ENCODE data around the gene PCDH9.

Gene PCDH9

DNA sequence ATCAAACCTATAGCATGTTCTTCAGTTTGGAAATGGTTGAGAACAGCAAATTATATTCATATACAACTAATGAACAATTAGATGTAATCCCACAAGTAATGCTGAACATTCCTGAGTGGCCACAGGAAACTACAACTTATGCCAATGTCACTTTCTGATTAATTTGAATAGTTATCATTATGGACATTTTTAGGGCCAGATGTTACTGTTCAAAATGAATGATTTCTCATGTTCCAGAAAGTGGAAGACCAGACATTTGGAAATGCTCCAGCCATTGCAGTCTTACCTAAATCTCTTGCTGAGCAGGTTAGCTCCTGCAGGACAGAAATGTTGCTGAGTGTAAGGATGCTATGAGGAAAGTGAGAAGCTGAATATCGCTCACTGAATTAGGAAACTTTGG, 819.8 kb downstream of the PCDH9 start:
- no peaks in the 10 kb centered on the region for H3K27me3 ChIP-seq (ENCODE audit: control insufficient read depth, insufficient read depth, low read length)
- no peaks in the 10 kb centered on the region for H3K36me3 ChIP-seq (ENCODE audit: control insufficient read depth, insufficient read depth, low read length)
- H3K27ac ChIP-seq (ENCODE audit: low read depth, low read length) = no peak overlapping the region
- peaks cover 3% of the 10 kb centered on the region for H3K4me1 ChIP-seq (ENCODE audit: control insufficient read depth, insufficient read depth, low read length)
- no peak overlapping the region for H3K4me3 ChIP-seq (ENCODE audit: low read length)
- H3K9ac ChIP-seq (ENCODE audit: low read length) = no peak overlapping the region

DNA sequence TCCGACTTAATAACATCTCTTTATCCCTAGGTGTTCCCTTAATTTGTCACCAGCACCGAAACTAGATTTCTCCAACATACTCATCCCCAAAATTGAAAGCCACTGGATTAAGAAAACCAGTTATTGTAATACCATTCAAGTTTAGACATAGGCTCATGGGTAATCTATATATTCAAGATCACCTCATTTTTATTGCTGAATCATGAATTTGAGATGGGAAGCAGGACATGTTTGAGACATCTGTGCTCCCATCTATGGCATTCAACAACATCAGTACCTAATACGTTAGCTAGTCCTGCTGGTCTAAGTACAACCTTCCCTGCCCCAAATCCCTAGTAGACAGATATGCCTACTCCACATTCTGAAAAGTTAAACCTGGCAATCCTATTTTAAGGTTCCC, 820.6 kb downstream of the PCDH9 start:
- Histone ChIP-seq H3K27ac (ENCODE audit: low read depth, low read length) (no peak overlapping the region), H3K27me3 (ENCODE audit: control insufficient read depth, insufficient read depth, low read length) (no peaks in the 10 kb centered on the region), H3K9ac (ENCODE audit: low read length) (no peak overlapping the region), H3K36me3 (ENCODE audit: control insufficient read depth, insufficient read depth, low read length) (no peaks in the 10 kb centered on the region), H3K4me1 (ENCODE audit: control insufficient read depth, insufficient read depth, low read length) (peaks cover 3% of the 10 kb centered on the region), H3K4me3 (ENCODE audit: low read length) (no peak overlapping the region)

DNA sequence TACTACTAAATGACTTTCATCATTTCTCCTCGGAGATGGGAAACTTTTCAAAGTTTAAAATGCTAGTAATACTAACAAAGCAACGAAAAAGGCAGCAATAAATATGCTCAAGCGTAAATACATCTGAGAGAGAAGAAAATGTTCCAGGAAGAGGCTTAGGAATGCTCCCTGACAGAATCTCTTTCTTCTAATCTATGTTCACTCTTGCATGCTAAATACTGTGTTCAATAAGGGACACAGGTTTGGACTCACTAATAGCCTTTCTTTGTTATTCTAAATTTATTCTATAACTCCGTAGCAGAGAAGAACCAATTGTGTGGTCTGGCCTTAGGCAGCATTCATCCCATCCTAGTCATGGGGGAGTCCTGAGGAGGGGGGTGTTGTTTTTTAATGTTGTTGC, 823.0 kb downstream of the PCDH9 start:
- Histone ChIP-seq H3K9ac (ENCODE audit: low read length) (no peak overlapping the region), H3K4me1 (ENCODE audit: control insufficient read depth, insufficient read depth, low read length) (peaks cover 3% of the 10 kb centered on the region), H3K27ac (ENCODE audit: low read depth, low read length) (no peak overlapping the region), H3K27me3 (ENCODE audit: control insufficient read depth, insufficient read depth, low read length) (no peaks in the 10 kb centered on the region), H3K4me3 (ENCODE audit: low read length) (no peak overlapping the region), H3K36me3 (ENCODE audit: control insufficient read depth, insufficient read depth, low read length) (no peaks in the 10 kb centered on the region)

GRCh38 chr13:66405908-66406802, 824.0 kb downstream of the PCDH9 start:
- Histone ChIP-seq H3K27ac (ENCODE audit: low read depth, low read length) (no peak overlapping the region), H3K4me1 (ENCODE audit: control insufficient read depth, insufficient read depth, low read length) (peaks cover 3% of the 10 kb centered on the region), H3K9ac (ENCODE audit: low read length) (no peak overlapping the region), H3K36me3 (ENCODE audit: control insufficient read depth, insufficient read depth, low read length) (no peaks in the 10 kb centered on the region), H3K4me3 (ENCODE audit: low read length) (no peak overlapping the region), H3K27me3 (ENCODE audit: control insufficient read depth, insufficient read depth, low read length) (no peaks in the 10 kb centered on the region)

DNA sequence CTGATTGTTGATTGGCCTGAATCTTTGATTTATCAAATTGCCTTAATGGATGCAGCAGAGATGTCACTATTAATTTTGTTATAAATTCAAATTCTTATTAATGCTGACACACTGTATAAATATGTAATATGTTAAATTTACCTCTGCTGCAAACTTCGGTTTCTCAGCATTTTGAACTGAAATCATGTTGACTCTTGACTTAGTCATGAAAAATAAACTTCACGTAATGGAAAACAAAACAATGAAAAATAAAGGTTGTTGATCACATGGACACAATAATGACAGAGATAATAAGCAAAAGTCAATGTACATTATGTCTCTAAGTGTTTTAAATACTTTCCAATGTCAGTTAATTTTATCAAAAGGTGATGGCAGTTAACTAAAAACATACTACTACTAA, 827.6 kb downstream of the PCDH9 start:
- H3K9ac ChIP-seq (ENCODE audit: low read length) = no peak overlapping the region
- H3K4me3 ChIP-seq (ENCODE audit: low read length) = no peak overlapping the region

GRCh38 chr13:66402066-66402465, 828.1 kb downstream of the PCDH9 start:
- Histone ChIP-seq H3K4me3 (ENCODE audit: low read length) (no peak overlapping the region), H3K9ac (ENCODE audit: low read length) (no peak overlapping the region), H3K4me1 (ENCODE audit: control insufficient read depth, insufficient read depth, low read length) (peaks cover 3% of the 10 kb centered on the region), H3K27me3 (ENCODE audit: control insufficient read depth, insufficient read depth, low read length) (no peaks in the 10 kb centered on the region), H3K27ac (ENCODE audit: low read depth, low read length) (no peak overlapping the region), H3K36me3 (ENCODE audit: control insufficient read depth, insufficient read depth, low read length) (no peaks in the 10 kb centered on the region)

More for the DNA sequence above, 827.6 kb downstream of the PCDH9 start:
- peaks cover 3% of the 10 kb centered on the region for H3K4me1 ChIP-seq (ENCODE audit: control insufficient read depth, insufficient read depth, low read length)
- no peaks in the 10 kb centered on the region for H3K36me3 ChIP-seq (ENCODE audit: control insufficient read depth, insufficient read depth, low read length)
- H3K27me3 ChIP-seq (ENCODE audit: control insufficient read depth, insufficient read depth, low read length) = no peaks in the 10 kb centered on the region
- H3K27ac ChIP-seq (ENCODE audit: low read depth, low read length) = no peak overlapping the region

GRCh38 chr13:66400292-66400691, 829.8 kb downstream of the PCDH9 start:
- Histone ChIP-seq H3K36me3 (ENCODE audit: control insufficient read depth, insufficient read depth, low read length) (no peaks in the 10 kb centered on the region), H3K9ac (ENCODE audit: low read length) (no peak overlapping the region), H3K27ac (ENCODE audit: low read depth, low read length) (no peak overlapping the region), H3K4me1 (ENCODE audit: control insufficient read depth, insufficient read depth, low read length) (no peaks in the 10 kb centered on the region), H3K4me3 (ENCODE audit: low read length) (no peak overlapping the region), H3K27me3 (ENCODE audit: control insufficient read depth, insufficient read depth, low read length) (no peaks in the 10 kb centered on the region)

DNA sequence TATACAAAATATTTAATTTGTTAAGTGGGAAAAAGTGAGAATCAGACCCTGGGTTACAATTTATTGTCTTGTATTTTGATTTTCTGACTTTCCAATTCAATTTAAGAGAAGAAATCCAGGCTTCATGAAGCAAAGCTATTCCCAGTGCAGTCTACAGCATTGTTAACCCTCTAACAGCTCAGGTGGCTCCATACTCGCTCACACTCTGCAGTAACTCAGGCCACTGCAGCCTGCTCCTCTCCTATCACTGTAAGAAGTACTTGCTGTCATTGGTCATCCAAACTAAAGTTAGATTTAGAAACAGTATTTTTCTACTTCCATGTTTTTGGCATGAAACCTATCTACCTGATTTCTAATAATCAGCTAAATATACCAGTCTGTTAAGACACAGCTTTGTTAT, 830.3 kb downstream of the PCDH9 start:
- no peaks in the 10 kb centered on the region for H3K27me3 ChIP-seq (ENCODE audit: control insufficient read depth, insufficient read depth, low read length)
- no peak overlapping the region for H3K9ac ChIP-seq (ENCODE audit: low read length)

DNA sequence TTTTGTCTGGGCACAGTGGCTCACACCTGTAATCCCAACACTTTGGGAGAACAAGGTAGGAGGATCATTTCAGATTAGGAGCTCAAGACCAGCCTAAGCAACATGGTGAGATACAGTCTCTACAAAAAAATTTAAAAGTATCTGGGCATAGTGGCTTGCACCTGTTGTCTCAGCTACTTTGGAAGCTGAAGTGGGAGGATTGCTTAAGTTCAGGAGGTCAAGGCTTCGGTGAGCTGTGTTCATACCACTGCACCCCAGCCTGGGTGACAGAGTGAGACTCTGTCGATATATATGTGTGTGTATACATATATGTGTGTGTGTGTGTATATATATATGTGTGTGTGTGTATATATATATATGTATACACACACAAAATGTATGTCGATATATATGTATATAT, 833.0 kb downstream of the PCDH9 start:
- Histone ChIP-seq H3K4me1 (ENCODE audit: control insufficient read depth, insufficient read depth, low read length) (no peaks in the 10 kb centered on the region), H3K27ac (ENCODE audit: low read depth, low read length) (no peak overlapping the region), H3K27me3 (ENCODE audit: control insufficient read depth, insufficient read depth, low read length) (no peaks in the 10 kb centered on the region), H3K4me3 (ENCODE audit: low read length) (no peak overlapping the region), H3K9ac (ENCODE audit: low read length) (no peak overlapping the region), H3K36me3 (ENCODE audit: control insufficient read depth, insufficient read depth, low read length) (no peaks in the 10 kb centered on the region)

More for the DNA sequence above, 830.3 kb downstream of the PCDH9 start:
- Histone ChIP-seq H3K4me3 (ENCODE audit: low read length) (no peak overlapping the region), H3K4me1 (ENCODE audit: control insufficient read depth, insufficient read depth, low read length) (no peaks in the 10 kb centered on the region), H3K27ac (ENCODE audit: low read depth, low read length) (no peak overlapping the region), H3K36me3 (ENCODE audit: control insufficient read depth, insufficient read depth, low read length) (no peaks in the 10 kb centered on the region)

GRCh38 chr13:66391322-66391721, 838.8 kb downstream of the PCDH9 start:
- no peaks in the 10 kb centered on the region for H3K27me3 ChIP-seq (ENCODE audit: control insufficient read depth, insufficient read depth, low read length)
- no peaks in the 10 kb centered on the region for H3K36me3 ChIP-seq (ENCODE audit: control insufficient read depth, insufficient read depth, low read length)
- no peak overlapping the region for H3K9ac ChIP-seq (ENCODE audit: low read length)
- no peak overlapping the region for H3K4me3 ChIP-seq (ENCODE audit: low read length)
- H3K27ac ChIP-seq (ENCODE audit: low read depth, low read length) = no peak overlapping the region
- no peaks in the 10 kb centered on the region for H3K4me1 ChIP-seq (ENCODE audit: control insufficient read depth, insufficient read depth, low read length)

GRCh38 chr13:66378894-66379293, 851.2 kb downstream of the PCDH9 start:
- Histone ChIP-seq H3K4me1 (ENCODE audit: control insufficient read depth, insufficient read depth, low read length) (no peaks in the 10 kb centered on the region), H3K27ac (ENCODE audit: low read depth, low read length) (no peak overlapping the region), H3K36me3 (ENCODE audit: control insufficient read depth, insufficient read depth, low read length) (no peaks in the 10 kb centered on the region), H3K9ac (ENCODE audit: low read length) (no peak overlapping the region), H3K4me3 (ENCODE audit: low read length) (no peak overlapping the region), H3K27me3 (ENCODE audit: control insufficient read depth, insufficient read depth, low read length) (no peaks in the 10 kb centered on the region)

DNA sequence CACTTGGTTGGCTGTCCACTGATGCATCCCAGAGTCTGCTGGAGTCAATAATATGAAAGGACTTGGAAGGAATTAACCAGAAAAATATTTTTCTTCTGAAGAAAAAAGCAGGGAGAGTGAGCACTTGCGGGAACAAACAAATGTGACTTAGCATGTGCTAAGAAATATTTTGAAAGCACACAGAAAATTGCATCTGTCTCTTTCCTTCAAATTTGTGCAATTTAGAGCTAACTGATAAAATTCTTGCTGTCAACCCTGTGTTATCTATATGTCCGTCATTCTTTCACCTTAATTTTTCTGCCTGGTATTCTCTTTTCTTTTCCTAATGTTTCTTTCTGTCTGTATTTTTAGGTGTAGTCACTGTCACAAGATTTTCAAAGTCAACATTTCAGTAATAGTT, 852.6 kb downstream of the PCDH9 start:
- Histone ChIP-seq H3K27me3 (ENCODE audit: control insufficient read depth, insufficient read depth, low read length) (no peaks in the 10 kb centered on the region), H3K4me3 (ENCODE audit: low read length) (no peak overlapping the region), H3K4me1 (ENCODE audit: control insufficient read depth, insufficient read depth, low read length) (no peaks in the 10 kb centered on the region), H3K36me3 (ENCODE audit: control insufficient read depth, insufficient read depth, low read length) (no peaks in the 10 kb centered on the region), H3K9ac (ENCODE audit: low read length) (no peak overlapping the region), H3K27ac (ENCODE audit: low read depth, low read length) (no peak overlapping the region)

DNA sequence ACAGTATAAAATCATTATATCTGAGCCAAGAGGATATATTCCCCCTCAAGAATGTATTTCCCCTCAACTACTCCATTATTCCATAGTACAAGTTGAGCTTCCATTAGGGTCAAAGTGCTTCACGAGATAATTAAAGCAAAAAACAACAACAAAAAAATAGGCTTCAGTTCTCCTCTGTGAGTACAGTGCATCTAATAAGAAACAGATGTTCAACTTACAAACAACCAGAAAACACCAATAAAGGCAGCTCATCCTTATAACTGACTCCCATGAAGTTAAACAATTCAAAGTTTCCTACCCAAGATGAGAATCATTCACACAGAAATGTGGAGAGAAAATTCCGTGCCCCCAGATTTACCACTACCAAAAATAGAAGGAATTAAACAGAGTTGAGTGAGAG, 854.4 kb downstream of the PCDH9 start:
- H3K27ac ChIP-seq (ENCODE audit: low read depth, low read length) = no peak overlapping the region
- H3K9ac ChIP-seq (ENCODE audit: low read length) = no peak overlapping the region
- no peaks in the 10 kb centered on the region for H3K27me3 ChIP-seq (ENCODE audit: control insufficient read depth, insufficient read depth, low read length)
- H3K4me3 ChIP-seq (ENCODE audit: low read length) = no peak overlapping the region
- no peaks in the 10 kb centered on the region for H3K36me3 ChIP-seq (ENCODE audit: control insufficient read depth, insufficient read depth, low read length)
- no peaks in the 10 kb centered on the region for H3K4me1 ChIP-seq (ENCODE audit: control insufficient read depth, insufficient read depth, low read length)
